Airway epithelial cell (primary cell): Measurements from ENCODE around the gene ZBTB45. TPM values are rescaled to one million over a fixed set of nuclear protein-coding genes. Genes with fewer than 3 reads are reported as not detected.

Experiments
- total RNA-seq: library from RNA; depleted of rRNA; stranded (reverse); fragments of >200 nt; gene quantifications from 2 replicates; pipeline ENCODE4 v1.2.3, GENCODE V29; 2015

The ZBTB45 gene
- total RNA-seq: 16.3 and 20.7 TPM in 2 replicates

GRCh38 chr19:58519355-58520256 is at the start of gene ZBTB45:
Gene ZBTB45, minus strand, starts transcription at chr19:58519810. Its CDS starts 2,137 bp downstream, at chr19:58517673.

DNA sequence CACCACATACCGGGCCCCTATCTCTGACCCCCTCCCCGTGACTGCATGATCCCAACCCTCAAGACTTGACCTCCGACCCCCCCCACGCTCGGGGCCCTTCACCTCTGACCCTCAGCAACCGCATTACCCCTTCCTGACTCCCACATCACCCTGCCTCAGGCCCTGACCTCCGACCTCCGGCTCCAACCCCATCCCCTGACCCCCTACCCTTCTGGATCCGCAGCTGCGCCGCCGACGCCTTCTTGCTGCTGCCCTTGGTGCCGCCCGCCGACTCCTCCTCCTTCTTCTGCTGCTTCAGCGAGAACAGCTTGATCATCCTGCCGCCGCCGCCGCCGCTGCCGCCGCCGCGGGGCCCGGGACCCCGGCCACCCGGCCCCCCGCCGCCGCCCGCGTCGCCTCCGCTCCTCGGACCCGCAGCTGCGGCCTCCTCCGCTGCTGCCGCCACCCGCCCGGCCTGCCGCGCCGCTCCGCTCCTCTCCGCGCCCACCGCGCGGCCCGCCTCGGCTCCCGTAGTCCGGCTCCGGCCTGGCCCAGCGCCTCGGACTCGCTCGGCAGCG is 38.5 kb upstream of the ZBTB45 start, which contains the start of gene UBE2M:
Gene UBE2M (minus strand): TSS at position 546 of the 557 bp plus-strand sequence. CDS start 230 bp downstream, at position 316.

GRCh38 chr19:58554494-58555368 is 35.1 kb upstream of the ZBTB45 start, which contains the start of gene CHMP2A:
Gene CHMP2A, minus strand, starts transcription at chr19:58555105. Its CDS starts 893 bp downstream, at chr19:58554212.

DNA sequence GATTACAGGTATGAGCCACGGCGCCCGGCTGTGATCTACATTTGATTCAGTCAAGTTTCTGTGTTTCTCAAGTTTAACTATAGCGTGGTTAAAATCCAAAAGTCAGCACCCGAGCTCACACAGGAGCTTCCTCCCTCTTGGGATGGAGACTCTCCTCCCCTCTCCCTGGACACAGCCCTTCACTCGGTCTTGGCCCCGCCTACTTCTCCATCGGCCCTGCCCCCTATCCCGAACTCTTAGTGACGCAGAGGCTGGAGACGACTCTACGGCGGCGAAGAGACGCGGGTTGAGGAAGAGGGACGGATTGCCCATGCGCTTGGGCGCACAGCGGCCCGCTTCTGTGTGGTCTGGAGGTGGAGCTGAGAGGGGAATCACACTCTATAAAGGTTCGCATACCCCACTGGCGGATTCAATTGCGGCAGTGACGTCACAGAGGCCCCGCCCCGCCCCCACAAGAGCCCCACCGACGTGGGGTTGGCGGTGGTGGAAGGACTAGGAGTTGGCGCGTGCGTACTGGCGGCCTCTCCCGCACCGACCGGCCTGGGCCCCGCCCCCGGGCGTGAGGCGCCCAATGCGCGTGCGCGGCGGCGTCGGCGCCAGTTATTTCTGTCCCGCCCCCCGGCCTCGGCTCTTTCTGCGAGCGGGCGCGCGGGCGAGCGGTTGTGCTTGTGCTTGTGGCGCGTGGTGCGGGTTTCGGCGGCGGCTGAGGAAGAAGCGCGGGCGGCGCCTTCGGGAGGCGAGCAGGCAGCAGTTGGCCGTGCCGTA is 24.4 kb upstream of the ZBTB45 start, which contains the start of gene TRIM28:
Gene TRIM28 (plus strand): TSS at position 239 of the 765 bp plus-strand sequence. CDS start 694 bp downstream, outside the sequence.

DNA sequence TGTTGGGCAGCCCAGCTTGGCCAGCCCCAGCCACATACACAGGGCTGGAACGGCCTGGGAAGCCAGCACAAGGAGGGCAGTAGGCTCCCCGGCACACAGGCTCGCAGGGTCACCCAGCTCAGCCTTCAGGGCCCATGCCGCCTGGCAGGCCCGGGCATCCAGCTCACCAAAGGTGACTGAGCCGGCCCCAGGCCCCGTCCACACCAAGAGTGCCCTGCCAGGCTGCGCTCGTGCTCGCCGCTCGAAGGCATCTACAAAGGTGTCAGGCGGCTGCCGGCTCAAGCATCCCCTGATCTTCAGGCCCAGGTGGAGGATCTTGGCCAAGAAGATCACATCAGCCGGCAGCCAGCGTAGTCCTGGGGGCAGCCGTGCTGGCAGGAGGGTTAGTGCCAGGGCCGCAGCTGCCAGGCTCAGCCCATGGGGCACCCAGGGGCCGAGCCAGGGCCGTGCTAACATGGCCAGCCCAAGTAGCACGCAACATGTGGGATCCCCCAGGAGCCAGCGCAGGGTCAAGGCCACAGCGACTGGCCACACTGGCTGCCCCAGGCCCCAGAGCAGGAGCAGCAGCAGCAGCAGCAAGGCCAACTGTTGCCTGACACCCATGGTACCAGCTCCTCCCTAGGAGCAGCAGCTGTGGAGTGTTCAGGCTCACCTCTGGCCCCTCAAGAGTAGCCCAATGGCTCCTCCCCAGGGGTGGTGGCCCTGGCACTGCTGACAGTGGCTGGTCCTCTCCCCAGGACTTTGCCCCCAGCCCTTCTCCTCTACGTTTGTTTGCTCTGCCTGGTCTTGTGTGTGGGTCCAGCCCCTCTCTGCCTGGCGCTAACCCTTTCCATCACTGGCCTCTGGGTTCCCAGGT is 8.0 kb downstream of the ZBTB45 start, which contains the start of gene SLC27A5:
Gene SLC27A5 (minus strand): TSS at position 640 of the 856 bp plus-strand sequence. CDS start 37 bp downstream, at position 603.

DNA sequence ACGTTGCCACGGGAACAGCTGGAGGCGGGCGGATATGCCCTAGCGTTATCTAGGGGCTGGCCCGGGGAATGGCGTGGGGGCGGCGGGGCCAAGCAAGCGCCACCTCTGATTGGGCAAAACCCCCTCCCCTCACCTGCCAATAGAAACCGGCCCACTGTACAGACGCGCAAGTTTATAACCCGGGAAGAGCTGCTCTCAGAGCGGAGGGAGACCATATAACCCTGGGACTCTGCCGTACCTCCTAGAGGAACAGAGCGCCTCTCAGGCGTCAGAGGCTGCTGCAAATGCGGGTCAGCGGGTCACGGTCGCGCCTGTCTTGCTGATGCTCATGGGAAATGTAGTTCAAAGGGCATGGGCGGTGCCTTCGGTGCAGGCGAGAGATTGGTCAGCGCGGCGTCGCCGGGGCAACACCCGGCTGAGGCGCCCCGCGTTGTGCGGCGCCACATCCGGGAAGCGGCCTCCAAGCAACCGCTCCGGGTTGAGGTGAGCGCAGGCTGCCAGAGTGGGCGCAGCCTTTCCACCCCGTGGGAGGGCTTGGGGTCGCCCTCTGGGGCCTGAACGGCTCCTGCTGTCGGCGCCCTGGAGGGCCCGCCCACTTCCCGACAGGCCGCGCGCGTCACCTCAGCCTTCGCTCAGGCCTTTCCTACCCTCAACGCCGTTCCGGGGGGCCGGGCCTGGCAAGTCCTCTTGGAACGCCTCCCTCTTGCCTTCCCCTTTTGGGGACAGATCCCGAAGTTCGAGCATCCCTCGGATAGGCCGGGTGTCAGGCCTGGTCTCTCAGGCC is 43.7 kb downstream of the ZBTB45 start, which contains the start of gene ZNF446:
Gene ZNF446 (plus strand): TSS at position 639 of the 784 bp plus-strand sequence. CDS start 867 bp downstream, outside the sequence.

DNA sequence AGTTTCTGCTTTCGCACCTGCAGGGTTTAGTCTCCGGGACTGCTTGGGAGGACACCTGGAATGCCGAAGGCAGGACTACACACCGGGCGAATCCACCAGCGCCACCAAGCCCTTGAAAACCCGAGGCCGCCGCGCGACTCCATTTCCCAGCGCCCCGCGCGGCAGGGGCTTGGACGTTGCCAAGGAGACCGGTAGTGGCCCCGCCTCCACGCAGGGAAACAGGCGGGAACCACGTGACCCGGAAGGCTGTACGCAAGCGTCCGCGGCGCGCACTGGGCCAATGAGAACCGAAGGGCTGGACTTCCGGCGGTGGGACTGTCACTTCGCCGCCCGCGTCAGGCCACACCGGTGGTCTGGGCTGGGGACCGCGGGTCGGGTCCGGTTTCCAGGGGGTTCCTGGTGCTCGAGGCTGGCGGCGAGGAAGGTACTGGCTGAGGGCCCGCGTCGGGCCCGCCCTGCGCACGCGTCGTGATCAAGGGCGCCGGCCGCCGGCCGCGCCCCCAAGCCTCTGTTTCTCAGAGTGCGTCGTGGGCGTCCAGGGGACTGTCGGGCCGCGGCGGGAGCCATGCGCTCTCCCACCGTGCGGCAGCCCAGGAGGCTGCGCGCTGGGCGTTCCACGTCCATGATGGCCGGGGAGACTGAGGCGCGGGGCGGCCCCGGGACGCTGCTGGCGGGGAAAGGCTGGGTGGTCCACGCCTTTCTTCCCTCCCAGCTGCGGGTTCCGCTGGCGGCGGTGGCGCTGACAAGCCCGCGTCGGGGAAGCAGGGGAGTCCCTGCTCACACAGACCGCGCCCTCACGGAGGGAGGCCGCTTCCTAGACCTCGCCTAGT is 52.6 kb downstream of the ZBTB45 start, which contains the start of gene ZNF324:
Gene ZNF324 (plus strand): TSS at position 321 of the 830 bp plus-strand sequence. CDS start 2,106 bp downstream, outside the sequence.

Other genes with a start within 250 kb of the ZBTB45 start
- 3.3 and 5.2 TPM in 2 replicates for gene ZNF8, start 240.9 kb downstream of the ZBTB45 start, total RNA-seq
- 17.9 and 30.4 TPM in 2 replicates for gene ERVK3-1, start 214.4 kb downstream of the ZBTB45 start, total RNA-seq
- 1.9 and 2.3 TPM in 2 replicates for gene ZSCAN22, start 192.8 kb downstream of the ZBTB45 start, total RNA-seq
- 10.2 and 28.2 TPM in 2 replicates for gene A1BG, start 166.3 kb downstream of the ZBTB45 start, total RNA-seq
- 0.65 and 0.78 TPM in 2 replicates for gene ZNF497, start 157.1 kb downstream of the ZBTB45 start, total RNA-seq
- gene ZNF837, start 138.8 kb downstream of the ZBTB45 start, total RNA-seq: 2.9 and 3.1 TPM in 2 replicates
- gene RPS5, start 132.5 kb downstream of the ZBTB45 start, total RNA-seq: 2,475 and 2,576 TPM in 2 replicates
- 3.8 and 4.2 TPM in 2 replicates for gene RNF225, start 124.2 kb downstream of the ZBTB45 start, total RNA-seq
- gene ZNF584, start 111.2 kb downstream of the ZBTB45 start, total RNA-seq: 7.0 and 13.4 TPM in 2 replicates
- gene ZNF132, start 79.7 kb downstream of the ZBTB45 start, total RNA-seq: 2.8 and 3.3 TPM in 2 replicates
- gene ZNF324B, start 68.2 kb downstream of the ZBTB45 start, total RNA-seq: 5.4 and 9.4 TPM in 2 replicates
- gene ZNF324, start 52.7 kb downstream of the ZBTB45 start, total RNA-seq: 15.4 and 16.2 TPM in 2 replicates
- 9.1 and 12.2 TPM in 2 replicates for gene ZNF446, start 43.5 kb downstream of the ZBTB45 start, total RNA-seq
- 22.4 and 26.7 TPM in 2 replicates for gene SLC27A5, start 7.8 kb downstream of the ZBTB45 start, total RNA-seq
- gene TRIM28, start 24.3 kb upstream of the ZBTB45 start, total RNA-seq: 425 and 465 TPM in 2 replicates
- gene CHMP2A, start 35.3 kb upstream of the ZBTB45 start, total RNA-seq: 132 and 155 TPM in 2 replicates
- 41.6 and 48.6 TPM in 2 replicates for gene UBE2M, start 38.8 kb upstream of the ZBTB45 start, total RNA-seq
- 7.5 and 9.3 TPM in 2 replicates for gene MZF1, start 53.5 kb upstream of the ZBTB45 start, total RNA-seq